HG03159 (cell line): ENCODE data around the gene C1QTNF8.

Experiments
- ATAC-seq: cut with Tn5 transposase; IDR thresholded peaks from one replicate; pipeline ENCODE4 v1.9.1; 2021; ENCODE audit warnings: mild to moderate bottlenecking, moderate library complexity; ENCODE audit not compliant: unreplicated experiment

Gene C1QTNF8

GRCh38 chr16:1063728-1064127 lies 32.3 kb downstream of the C1QTNF8 start:
- ATAC-seq: no peak

- ATAC-seq: no peak
Measured at GRCh38 chr16:1062895-1063294, 33.1 kb downstream of the C1QTNF8 start.

- no peak for ATAC-seq
Measured at GRCh38 chr16:1061769-1062505, 34.1 kb downstream of the C1QTNF8 start.

GRCh38 chr16:1060416-1061340 lies 35.4 kb downstream of the C1QTNF8 start:
- no peak for ATAC-seq

GRCh38 chr16:1059310-1059709 lies 36.7 kb downstream of the C1QTNF8 start:
- ATAC-seq: no peak

- no peak for ATAC-seq
Measured at GRCh38 chr16:1058216-1058615, 37.8 kb downstream of the C1QTNF8 start.

GRCh38 chr16:1057252-1057932 lies 38.7 kb downstream of the C1QTNF8 start:
- no peak for ATAC-seq

- ATAC-seq: no peak
Measured at GRCh38 chr16:1056196-1056595, 39.8 kb downstream of the C1QTNF8 start.

- no peak for ATAC-seq
Measured at GRCh38 chr16:1055557-1055924, 40.5 kb downstream of the C1QTNF8 start.

- ATAC-seq: no peak
Measured at GRCh38 chr16:1054660-1055556, 41.1 kb downstream of the C1QTNF8 start.

- ATAC-seq: no peak
Measured at GRCh38 chr16:1053700-1054368, 42.2 kb downstream of the C1QTNF8 start.

GRCh38 chr16:1053121-1053521 lies 42.9 kb downstream of the C1QTNF8 start:
- no peak for ATAC-seq

- ATAC-seq: no peak
Measured at GRCh38 chr16:1052721-1053120, 43.3 kb downstream of the C1QTNF8 start.

GRCh38 chr16:1051446-1051845 lies 44.6 kb downstream of the C1QTNF8 start:
- ATAC-seq: no peak

GRCh38 chr16:1050921-1051320 lies 45.1 kb downstream of the C1QTNF8 start:
- no peak for ATAC-seq

GRCh38 chr16:1050516-1050915 lies 45.5 kb downstream of the C1QTNF8 start:
- no peak for ATAC-seq

- ATAC-seq: no peak
Measured at GRCh38 chr16:1049976-1050247, 46.1 kb downstream of the C1QTNF8 start.

- ATAC-seq: no peak
Measured at GRCh38 chr16:1049113-1049975, 46.7 kb downstream of the C1QTNF8 start.

- ATAC-seq: no peak
Measured at GRCh38 chr16:1048442-1049112, 47.5 kb downstream of the C1QTNF8 start.
